ENCODE data around the gene STMN3.

Gene STMN3

GRCh38 chr20:63698739-63699465 lies 45.7 kb upstream of the STMN3 start:
- Histone ChIP-seq H3K36me3 (ENCODE audit: insufficient read depth, insufficient read length, low read length) (peaks cover 94% of the 10 kb centered on the region), H3K9me3 (ENCODE audit: insufficient read depth, low read length) (peaks cover 9% of the 10 kb centered on the region; the same call in 1 of the 2 replicates), H3K27me3 (ENCODE audit: insufficient read depth, insufficient read length) (no peaks in the 10 kb centered on the region), H3K4me3 (ENCODE audit: insufficient read length, low read depth) (no peak overlapping the region), H3K4me1 (ENCODE audit: insufficient read depth, insufficient read length) (peaks cover 31% of the 10 kb centered on the region), H3K9ac (ENCODE audit: insufficient read length, low read depth) (peak overlapping the region; percentile 17)
- no peak for TF ChIP-seq SUZ12 (IDR thresholded peaks at IDR 0.05; ENCODE audit: extremely low read depth, insufficient read depth, insufficient read length)
- no peak for TF ChIP-seq YY1 (IDR thresholded peaks at IDR 0.05; ENCODE audit: insufficient read depth, insufficient read length)
- no peak for TF ChIP-seq ZNF274 (IDR thresholded peaks at IDR 0.05; ENCODE audit: low read depth, low read length)
- no peak for DNase-seq (ENCODE audit: low read depth, low spot score)

- Histone ChIP-seq H3K4me3 (ENCODE audit: insufficient read length, low read depth) (no peak overlapping the region), H3K36me3 (ENCODE audit: insufficient read depth, insufficient read length, low read length) (peaks cover 90% of the 10 kb centered on the region), H3K27me3 (ENCODE audit: insufficient read depth, insufficient read length) (no peaks in the 10 kb centered on the region), H3K9ac (ENCODE audit: insufficient read length, low read depth) (no peak overlapping the region), H3K4me1 (ENCODE audit: insufficient read depth, insufficient read length) (peaks cover 31% of the 10 kb centered on the region), H3K9me3 (ENCODE audit: insufficient read depth, low read length) (peaks cover 13% of the 10 kb centered on the region; the same call in 1 of the 2 replicates)
- no peak for DNase-seq (ENCODE audit: low read depth, low spot score)
- no peak for TF ChIP-seq SUZ12 (IDR thresholded peaks at IDR 0.05; ENCODE audit: extremely low read depth, insufficient read depth, insufficient read length)
- no peak for TF ChIP-seq ZNF274 (IDR thresholded peaks at IDR 0.05; ENCODE audit: low read depth, low read length)
- no peak for TF ChIP-seq YY1 (IDR thresholded peaks at IDR 0.05; ENCODE audit: insufficient read depth, insufficient read length)
These were observed 44.8 kb upstream of the STMN3 start for GRCh38 chr20:63697868-63698545.

- Histone ChIP-seq H3K9me3 (ENCODE audit: insufficient read depth, low read length) (peaks cover 13% of the 10 kb centered on the region; the same call in 1 of the 2 replicates), H3K9ac (ENCODE audit: insufficient read length, low read depth) (no peak overlapping the region), H3K4me3 (ENCODE audit: insufficient read length, low read depth) (no peak overlapping the region), H3K36me3 (ENCODE audit: insufficient read depth, insufficient read length, low read length) (peaks cover 85% of the 10 kb centered on the region), H3K4me1 (ENCODE audit: insufficient read depth, insufficient read length) (peaks cover 29% of the 10 kb centered on the region), H3K27me3 (ENCODE audit: insufficient read depth, insufficient read length) (no peaks in the 10 kb centered on the region)
- DNase-seq (ENCODE audit: low read depth, low spot score) = no peak
- no peak for TF ChIP-seq ZNF274 (IDR thresholded peaks at IDR 0.05; ENCODE audit: low read depth, low read length)
- no peak for TF ChIP-seq YY1 (IDR thresholded peaks at IDR 0.05; ENCODE audit: insufficient read depth, insufficient read length)
- no peak for TF ChIP-seq SUZ12 (IDR thresholded peaks at IDR 0.05; ENCODE audit: extremely low read depth, insufficient read depth, insufficient read length)
These were observed 44.2 kb upstream of the STMN3 start for GRCh38 chr20:63697357-63697867.

GRCh38 chr20:63696628-63697356 lies 43.6 kb upstream of the STMN3 start, which contains the start of gene TNFRSF6B:
Gene TNFRSF6B (plus strand): TSS chr20:63696652. CDS start chr20:63696768, 116 bp downstream.
- no peak for DNase-seq (ENCODE audit: low read depth, low spot score)
- H3K36me3 ChIP-seq (ENCODE audit: insufficient read depth, insufficient read length, low read length) = peaks cover 82% of the 10 kb centered on the region
- no peaks in the 10 kb centered on the region for H3K27me3 ChIP-seq (ENCODE audit: insufficient read depth, insufficient read length)
- TF ChIP-seq YY1 (IDR thresholded peaks at IDR 0.05; ENCODE audit: insufficient read depth, insufficient read length) (no peak), SUZ12 (IDR thresholded peaks at IDR 0.05; ENCODE audit: extremely low read depth, insufficient read depth, insufficient read length) (no peak), ZNF274 (IDR thresholded peaks at IDR 0.05; ENCODE audit: low read depth, low read length) (no peak)
- H3K4me1 ChIP-seq (ENCODE audit: insufficient read depth, insufficient read length) = peaks cover 29% of the 10 kb centered on the region
- H3K4me3 ChIP-seq (ENCODE audit: insufficient read length, low read depth) = no peak within 1 kb of the TSS
- H3K9me3 ChIP-seq (ENCODE audit: insufficient read depth, low read length) = peaks cover 13% of the 10 kb centered on the region; the same call in 1 of the 2 replicates
- H3K9ac ChIP-seq (ENCODE audit: insufficient read length, low read depth) = no peak within 1 kb of the TSS

- peaks cover 27% of the 10 kb centered on the region for H3K4me1 ChIP-seq (ENCODE audit: insufficient read depth, insufficient read length)
- peaks cover 13% of the 10 kb centered on the region; the same call in 1 of the 2 replicates for H3K9me3 ChIP-seq (ENCODE audit: insufficient read depth, low read length)
- no peaks in the 10 kb centered on the region for H3K27me3 ChIP-seq (ENCODE audit: insufficient read depth, insufficient read length)
- H3K36me3 ChIP-seq (ENCODE audit: insufficient read depth, insufficient read length, low read length) = peaks cover 83% of the 10 kb centered on the region
- no peak for DNase-seq (ENCODE audit: low read depth, low spot score)
- H3K9ac ChIP-seq (ENCODE audit: insufficient read length, low read depth) = no peak overlapping the region
- TF ChIP-seq SUZ12 (IDR thresholded peaks at IDR 0.05; ENCODE audit: extremely low read depth, insufficient read depth, insufficient read length) = no peak
- no peak for TF ChIP-seq YY1 (IDR thresholded peaks at IDR 0.05; ENCODE audit: insufficient read depth, insufficient read length)
- TF ChIP-seq ZNF274 (IDR thresholded peaks at IDR 0.05; ENCODE audit: low read depth, low read length) = no peak
- no peak overlapping the region for H3K4me3 ChIP-seq (ENCODE audit: insufficient read length, low read depth)
These were observed 43.0 kb upstream of the STMN3 start for GRCh38 chr20:63696306-63696627.

GRCh38 chr20:63695424-63696305 lies 42.4 kb upstream of the STMN3 start:
- peaks cover 31% of the 10 kb centered on the region for H3K4me1 ChIP-seq (ENCODE audit: insufficient read depth, insufficient read length)
- no peak for TF ChIP-seq ZNF274 (IDR thresholded peaks at IDR 0.05; ENCODE audit: low read depth, low read length)
- H3K9ac ChIP-seq (ENCODE audit: insufficient read length, low read depth) = no peak overlapping the region
- H3K27me3 ChIP-seq (ENCODE audit: insufficient read depth, insufficient read length) = no peaks in the 10 kb centered on the region
- H3K4me3 ChIP-seq (ENCODE audit: insufficient read length, low read depth) = no peak overlapping the region
- no peak for DNase-seq (ENCODE audit: low read depth, low spot score)
- H3K9me3 ChIP-seq (ENCODE audit: insufficient read depth, low read length) = peaks cover 13% of the 10 kb centered on the region; the same call in 1 of the 2 replicates
- peaks cover 83% of the 10 kb centered on the region for H3K36me3 ChIP-seq (ENCODE audit: insufficient read depth, insufficient read length, low read length)

Measured in NT2/D1 (cell line).